GM18909 (cell line): ENCODE measurements around the gene OPCML.

ENCODE experiments used
- ATAC-seq: cut with Tn5 transposase; IDR thresholded peaks from one replicate; pipeline ENCODE4 v1.9.1; 2021; ENCODE audit warnings: mild to moderate bottlenecking; ENCODE audit not compliant: unreplicated experiment, poor library complexity

OPCML gene

DNA sequence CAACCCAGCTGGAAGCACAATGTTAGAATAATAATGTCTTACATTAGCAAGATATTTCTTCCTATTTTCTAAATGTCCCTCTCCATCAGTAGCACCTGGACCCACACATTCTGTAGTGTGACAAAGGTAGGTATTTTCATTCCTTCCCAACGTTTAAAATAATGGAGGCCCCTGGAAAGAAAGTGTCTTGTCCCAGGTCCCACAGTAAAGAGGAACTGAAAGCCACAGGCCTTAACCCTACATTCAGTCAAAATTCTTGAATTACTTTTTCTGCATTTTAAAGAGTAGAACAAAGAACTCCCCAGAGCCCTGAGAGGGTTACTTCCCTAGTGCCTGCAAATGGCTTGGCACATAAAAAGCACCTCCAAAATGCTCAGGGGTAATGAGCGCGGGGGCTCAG lies 26.3 kb downstream of the OPCML start:
- peak; percentile 86 for ATAC-seq

DNA sequence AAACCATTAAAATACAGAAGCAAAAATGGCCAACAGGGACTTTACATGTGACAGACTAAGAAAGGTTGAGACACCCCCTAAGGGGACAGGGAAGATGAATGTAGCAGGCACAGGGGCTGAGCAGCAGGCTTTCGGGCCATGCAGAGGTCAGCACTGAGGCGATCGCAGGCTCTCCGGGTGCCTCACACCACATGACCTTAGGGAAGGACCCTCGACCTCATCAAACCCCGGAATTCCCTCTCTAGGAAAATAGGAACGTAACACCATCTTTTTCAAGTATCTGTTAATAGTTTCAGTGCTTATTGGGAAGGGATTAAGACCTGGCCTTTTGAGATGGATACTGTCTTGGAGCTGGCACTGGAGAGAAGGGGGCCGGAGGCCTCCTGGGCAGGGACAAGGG lies 27.4 kb downstream of the OPCML start:
- ATAC-seq, result no peak

DNA sequence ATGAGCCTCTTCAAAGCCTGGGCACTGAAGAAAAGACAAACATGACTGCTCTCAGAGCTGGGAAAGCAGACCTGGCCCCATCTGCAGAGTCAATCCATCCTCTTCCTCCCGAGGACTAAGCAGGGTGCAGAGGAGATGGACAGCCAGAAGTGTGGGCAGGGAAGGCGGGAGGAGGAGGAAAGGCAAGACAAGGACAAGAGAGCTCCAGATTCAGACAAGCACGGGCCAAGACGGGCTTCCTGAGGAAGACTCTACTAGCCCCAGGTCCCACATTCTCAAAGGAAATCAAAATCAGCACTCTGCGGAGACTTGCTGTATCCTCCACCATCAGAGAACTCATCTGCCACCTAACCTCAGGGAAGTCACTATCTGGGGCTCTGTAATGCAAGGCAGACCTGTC lies 28.5 kb downstream of the OPCML start:
- no peak for ATAC-seq

DNA sequence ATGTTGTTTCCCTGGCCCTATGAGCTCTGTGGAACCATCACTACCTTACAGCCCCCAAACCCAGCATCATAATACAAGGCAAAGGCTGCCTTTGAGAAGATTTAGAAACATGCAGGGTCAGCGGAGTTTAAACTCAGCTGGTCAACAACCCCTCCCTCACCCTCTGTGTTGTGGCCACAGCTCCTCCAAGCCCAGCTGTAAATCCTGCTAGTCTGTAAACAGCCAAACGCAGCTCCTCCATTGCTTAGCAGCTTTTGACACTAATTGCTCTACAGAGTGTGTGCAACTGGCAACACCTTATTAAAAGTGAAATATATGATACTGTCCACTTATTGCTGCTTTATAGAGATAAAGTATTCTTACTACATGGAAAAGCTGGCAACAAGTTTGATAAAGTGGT lies 29.1 kb downstream of the OPCML start:
- ATAC-seq, result no peak

DNA sequence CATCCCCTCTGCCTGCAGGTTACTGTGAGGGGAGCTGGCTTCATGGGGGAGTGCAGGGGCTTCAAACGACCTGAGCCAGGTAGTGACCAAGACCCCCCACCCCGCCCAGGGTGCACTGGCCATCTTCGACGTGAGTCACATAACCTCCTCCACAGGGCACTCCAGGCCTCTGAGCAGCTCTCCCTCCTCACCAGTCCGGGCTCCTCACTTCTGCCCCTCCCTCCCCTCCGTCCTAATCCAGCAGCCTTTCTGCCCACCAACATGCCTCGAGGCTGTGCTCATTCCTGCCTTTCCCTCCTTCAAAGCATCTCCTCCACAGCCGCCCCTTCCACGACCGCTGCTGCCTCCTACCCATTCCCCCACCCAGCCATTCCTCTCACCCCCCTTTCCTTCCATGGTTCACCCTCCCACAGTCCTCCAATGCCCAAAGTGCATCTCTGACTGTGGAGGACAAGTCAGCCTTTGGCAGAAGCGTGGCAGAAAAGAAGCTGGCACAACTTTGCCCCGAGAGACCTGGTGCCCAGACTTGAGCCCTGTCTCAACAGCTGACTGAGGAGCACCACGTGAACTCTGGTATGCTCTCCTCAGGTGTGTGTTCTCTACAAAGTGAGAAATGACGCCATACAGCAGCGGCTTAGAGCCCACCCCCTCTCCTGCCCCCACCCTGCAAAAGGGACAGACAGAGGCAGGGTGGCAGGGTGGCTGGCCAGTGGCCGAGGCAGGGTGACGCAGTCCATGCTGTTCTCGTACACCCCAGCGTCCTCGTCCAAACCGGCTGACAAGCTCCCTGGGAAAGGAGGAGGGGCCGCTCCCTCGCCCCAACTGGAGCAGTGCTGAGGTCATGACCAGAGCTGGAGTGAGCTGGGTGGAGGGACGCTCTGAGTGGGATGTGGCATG lies 30.4 kb downstream of the OPCML start:
- no peak for ATAC-seq

DNA sequence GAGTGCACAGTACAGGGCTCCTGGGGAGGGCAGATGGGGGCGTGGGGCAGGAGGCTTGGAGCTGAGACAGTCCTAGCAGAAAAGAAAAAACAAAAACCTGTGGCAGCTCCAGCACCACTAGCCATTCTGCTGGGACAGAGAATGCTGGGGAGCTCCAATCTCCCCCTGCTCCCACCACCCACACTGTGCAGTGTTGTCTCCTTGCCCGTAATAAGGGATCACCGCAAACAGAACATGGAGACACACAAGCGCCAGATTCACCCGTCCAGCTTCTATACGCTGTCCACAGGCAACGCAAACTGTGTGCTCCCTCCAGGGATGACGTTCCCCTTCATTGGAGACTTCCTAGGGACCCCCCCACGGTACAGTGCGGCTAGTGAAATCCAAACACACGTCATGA lies 31.4 kb downstream of the OPCML start:
- ATAC-seq, result no peak

DNA sequence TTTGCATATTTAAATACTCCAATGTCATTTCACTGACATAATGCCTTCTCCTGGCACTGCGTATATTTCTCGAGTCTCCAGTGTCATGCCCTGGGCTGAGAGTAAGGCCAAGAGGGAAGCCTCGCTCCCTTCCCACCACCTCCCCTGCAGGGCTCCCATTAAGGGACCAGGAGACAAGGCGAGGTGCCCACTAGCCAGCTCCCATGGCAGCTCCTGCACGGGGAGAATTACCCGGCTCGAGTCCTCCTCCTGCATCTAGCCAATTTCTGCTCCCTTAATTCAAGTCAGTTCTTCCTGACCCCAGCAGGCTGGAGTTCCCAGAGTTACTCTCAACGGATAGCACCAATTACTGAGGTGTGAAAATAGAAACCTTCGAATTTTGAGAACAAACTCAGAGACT lies 31.9 kb downstream of the OPCML start:
- no peak for ATAC-seq

DNA sequence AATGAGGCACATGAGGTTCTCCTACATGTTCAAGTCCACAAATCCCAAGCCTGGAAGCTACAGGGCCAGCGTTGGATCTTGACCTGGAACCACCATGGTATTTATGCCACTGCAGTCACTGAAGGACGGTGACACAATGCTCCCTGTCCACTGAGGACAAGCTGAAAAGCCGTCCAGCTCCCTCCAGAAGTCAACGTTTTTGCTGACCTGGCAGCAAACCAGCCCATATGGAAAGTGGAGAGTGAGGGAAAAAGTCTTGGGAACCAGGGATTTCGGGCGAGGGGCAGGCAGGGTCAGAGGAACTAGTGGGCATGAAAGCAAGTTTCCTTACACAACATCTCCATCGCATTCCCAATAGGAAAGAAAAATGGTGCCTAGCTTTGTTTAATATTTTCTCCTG lies 33.3 kb downstream of the OPCML start:
- ATAC-seq, result no peak

DNA sequence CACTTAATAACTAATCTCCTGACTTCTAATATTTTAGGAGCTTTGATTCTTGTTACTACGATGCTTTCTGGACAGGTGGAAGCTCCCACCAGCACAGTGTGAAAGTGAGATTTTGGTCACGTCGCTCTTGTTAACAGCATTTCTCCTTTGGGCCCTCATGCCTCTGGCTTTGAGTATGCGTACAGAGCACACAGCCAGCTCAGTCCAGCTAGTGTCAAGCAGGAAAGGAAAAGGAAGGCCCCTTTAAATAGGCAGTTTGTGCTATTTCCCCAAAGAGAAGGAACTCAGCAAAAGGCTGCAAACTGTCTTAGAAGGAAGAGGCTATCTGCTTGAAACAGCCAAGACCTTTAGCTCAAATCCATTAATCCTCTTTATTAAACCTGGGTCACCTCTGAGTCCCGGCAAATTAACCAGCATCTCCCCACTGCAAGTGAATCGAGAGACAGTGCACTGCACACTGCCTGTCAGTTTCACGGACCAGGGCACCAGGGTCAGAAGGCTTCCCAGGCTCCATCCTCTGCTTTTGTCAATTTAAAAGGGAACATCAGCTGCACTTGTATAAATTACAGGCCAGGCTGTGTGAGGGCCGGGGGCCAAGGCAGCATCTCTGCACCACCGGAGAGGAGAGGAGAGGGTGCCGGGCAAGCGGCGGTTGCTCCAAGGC lies 34.7 kb downstream of the OPCML start:
- ATAC-seq, result no peak

DNA sequence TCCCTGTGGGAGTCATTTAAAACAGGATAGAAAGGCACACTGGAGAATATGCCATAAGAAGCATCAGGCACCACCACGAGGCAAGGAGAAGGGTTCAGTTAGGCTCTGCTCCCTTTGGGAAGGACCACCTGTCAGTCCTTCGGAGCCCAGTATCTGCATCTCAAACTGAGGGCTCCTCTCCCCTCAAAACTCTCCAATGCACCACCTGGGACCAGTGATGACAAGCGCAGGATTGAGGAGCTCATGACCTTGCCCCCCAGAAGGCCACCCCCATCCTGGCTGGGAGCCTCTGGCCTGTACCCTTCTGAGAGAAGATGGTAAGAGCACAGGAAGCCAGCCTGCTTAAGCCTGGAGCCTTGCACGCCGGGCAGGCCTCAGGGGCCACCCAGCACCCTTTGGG lies 39.4 kb downstream of the OPCML start:
- no peak for ATAC-seq

DNA sequence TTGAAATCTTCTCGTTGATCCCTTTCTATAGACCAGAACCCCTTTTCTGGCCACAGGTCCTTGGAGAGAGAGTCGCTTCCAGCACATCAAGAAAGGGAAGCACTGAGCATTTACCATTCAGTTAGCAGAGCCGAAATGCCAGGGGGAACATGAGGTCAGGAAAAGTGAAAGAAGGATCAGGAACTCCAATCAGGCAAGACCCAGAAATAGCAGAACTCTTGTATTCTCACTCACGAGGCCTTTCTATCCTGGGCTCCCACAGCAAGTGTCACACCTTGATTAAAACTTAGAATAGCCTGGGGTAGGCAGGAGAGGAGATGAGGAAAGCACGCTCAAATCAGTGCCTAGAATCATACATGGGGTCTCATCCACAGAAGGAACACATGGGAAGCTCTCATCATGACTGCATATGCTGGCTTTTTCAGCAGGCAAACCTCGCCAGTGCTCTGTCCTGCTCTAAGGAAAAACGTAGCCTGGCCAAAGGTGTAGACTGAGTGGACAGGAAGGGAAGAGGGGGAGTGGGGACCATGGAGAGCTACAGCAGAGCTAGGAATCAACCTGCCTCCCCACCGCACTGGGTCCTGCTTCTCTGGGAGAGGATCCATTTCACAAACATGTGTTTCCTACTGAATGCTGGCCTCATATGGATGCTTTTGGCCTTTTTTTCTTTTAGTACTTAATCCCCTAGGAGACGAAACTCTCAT lies 40.5 kb downstream of the OPCML start:
- no peak for ATAC-seq

DNA sequence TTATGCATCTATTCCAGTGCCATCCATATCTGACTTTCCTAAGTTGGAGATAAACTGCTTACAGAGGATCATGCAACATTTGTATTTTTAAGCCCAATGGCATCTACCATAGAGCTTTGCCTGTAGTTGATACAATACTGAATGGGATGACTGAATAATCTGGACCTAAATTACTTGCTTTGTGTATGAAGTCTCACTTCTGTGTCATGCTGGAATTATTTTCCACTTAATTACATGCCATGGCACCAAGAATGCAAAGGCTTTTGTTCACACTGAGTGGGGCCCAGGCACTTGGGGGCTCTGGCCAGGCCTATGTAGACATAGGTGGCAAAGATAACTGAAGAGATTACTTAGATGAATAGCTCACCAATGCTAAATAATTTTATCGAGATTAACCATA lies 51.6 kb downstream of the OPCML start:
- ATAC-seq, result no peak

DNA sequence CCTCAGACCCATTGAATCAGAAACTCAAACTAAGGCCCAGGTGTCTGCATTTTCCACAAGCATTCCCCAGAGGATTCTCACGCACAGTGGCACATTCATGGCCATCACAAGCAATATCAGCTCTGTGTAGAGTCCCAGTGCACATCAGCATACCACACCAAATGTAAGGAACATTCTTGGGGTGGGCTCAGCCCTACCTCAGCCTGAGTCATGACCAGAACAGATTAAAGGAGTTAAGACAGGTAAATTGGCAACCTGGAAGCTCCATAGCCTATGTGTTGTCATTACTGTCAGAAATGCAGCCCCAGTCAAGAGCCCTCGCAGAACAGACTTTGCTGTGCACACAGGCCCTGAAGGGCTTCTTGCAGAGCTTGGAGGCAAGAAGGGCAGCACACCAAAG lies 53.1 kb downstream of the OPCML start:
- no peak for ATAC-seq

DNA sequence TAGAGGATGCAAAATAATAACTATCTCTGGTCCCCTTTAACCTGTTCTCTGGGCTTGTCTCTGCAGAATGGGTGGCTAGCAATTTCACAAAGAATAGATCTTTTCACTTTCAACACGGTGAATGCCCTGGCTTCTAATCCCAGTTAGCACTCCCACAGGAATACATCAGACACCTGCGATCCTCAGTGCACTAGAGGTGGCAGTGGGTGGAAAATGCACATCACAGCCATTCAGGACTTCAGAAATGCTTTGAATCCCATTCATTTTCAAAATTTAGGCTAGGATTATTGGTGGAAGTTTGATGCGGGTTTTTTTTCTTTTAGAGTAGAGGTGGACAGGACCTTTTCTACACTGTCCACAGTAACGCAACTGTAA lies 55.1 kb downstream of the OPCML start:
- no peak for ATAC-seq

DNA sequence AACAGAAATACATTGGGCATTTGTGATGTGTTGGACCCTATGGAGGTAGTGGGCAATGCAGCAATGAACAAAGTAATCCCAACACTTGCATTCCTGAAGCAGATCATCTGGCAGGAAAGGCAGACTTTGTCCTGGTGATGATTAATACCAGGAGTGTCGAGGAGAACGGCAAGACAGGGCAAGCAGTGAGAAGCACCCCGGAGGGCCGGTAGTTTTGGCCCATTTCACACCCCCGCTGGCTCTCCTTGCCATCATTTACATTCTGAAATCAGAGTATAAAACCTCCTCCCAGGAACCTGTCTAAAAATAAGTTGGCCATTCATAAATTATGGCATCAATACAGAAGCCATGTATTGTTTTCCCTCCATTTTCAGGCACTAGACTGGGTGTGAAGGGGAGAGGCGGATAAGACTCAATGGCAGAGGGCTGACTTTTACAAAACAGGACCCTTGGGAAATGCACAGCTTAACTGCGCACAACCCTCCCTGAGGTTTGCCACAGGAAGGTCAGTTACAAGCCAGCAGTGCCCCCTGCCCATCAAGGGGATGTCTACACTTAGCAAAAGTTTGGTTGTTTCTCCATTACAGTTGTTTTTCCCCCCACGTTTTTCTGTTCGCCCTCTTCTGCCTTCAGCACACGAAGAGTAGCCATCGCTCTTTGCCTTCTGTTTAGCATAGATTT lies 55.6 kb downstream of the OPCML start:
- ATAC-seq, result no peak

DNA sequence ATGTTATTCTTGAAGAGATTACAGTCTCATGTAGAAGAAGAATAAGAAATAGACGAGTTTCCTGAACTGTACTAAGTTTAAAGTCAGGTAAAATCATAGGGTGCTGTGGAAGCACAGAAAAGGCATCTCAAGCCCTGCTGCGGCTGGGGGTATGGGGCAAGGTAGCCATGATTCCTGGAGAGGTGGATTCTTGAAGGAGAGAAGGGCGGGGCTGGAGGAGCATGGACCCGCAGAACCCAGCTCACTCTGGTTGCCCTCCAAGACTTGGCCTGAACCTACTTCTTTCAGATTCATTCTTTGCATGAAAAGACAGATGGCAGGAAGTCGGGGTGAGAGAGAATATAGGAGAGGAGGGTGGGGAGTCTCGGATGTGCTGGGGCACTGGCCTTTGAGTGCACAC lies 57.8 kb downstream of the OPCML start:
- ATAC-seq, result no peak

DNA sequence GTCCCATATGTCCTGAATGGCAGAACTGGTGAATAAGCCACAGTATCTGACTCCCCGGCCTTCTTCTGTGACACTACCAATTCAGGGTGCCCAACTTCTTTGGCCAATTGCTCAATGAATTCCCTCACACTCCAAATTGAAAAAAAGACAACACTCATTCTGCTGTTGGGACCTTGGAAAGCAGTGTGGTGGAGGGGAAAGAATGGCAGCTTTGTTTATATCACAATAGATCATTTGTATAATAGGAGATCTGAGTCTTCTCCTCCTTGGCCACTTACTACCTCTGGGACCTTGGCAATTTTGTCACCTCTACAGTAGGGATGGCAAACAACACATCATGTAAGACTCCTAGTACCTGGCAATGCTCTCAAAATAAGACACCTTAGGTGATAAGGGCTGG lies 64.6 kb downstream of the OPCML start:
- ATAC-seq, result no peak

DNA sequence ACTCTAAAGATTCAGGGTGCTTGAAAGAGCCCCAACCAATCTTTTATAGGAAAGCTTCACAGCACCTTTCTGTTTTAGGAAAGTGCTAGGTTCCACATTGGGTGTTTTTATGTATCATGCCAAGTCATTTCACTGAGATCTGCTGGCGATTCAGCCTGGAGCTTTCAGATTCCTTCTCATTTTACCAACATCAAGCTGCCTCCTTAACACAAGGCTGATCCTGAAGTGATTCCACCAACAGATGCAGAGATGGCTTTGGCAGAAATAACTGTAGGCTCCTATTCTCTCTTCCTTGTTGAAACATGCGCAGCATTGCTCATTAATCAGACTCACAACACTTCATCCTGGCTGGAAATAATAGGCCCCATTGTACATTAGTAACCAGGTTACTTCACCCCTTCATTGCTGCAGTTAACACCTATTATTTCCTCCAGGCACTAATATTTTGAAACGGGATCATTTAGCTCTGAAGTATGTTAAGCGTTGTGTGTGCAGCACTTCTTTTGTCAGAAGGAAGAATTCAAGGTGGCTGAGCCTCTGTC lies 89.0 kb downstream of the OPCML start:
- ATAC-seq, result no peak

DNA sequence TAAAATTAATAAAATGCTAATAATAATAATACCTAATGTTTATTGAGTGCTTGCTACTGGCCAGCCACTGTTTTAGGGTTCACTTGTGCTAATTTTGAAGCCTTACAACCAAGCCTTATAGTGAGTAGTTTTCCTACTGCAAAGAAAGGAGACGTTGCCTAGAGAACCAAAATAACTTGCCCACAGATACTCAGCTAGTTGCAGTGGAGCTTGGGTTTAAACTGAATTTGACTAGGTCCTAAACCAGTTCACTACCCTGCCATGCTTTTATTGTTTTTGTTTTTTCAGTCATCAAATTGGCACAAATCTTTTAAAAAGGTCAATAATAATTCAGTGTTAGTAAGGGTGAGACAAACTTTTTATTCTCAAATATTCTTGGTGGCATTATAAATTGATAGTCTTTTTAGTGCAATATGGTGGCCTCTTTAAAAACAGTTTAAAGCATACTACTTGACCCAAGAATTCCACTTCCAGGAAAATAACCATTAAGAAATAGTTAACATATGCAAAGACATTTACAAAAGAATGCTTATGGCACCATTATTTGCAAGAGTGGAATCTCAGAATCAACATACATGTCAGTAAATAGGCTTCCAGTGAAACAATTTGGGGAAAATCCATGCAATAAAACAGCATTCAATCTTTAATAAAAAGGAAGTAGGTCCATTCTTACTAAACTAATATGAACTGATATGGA lies 90.2 kb downstream of the OPCML start:
- ATAC-seq, result no peak

DNA sequence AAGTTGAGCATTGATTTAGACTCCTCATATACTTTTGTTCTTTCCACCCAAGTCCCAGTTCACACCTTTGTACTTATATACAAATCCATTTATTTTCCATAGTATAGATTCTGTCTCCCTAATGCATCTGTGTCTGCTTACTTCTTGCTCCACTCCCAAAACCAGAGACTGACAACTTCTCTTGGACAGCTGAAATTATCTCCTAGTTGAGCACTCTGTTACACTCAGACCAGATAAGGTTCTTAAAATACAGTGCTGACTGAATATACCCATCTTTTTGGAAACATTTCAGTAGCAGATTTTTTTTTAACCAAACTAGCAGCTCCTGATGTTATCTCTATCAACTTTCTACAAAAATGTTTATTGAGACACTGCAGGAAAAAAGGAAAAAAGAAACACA lies 106.3 kb downstream of the OPCML start:
- no peak for ATAC-seq
